22Rv1 (cell line): ENCODE measurements around the gene SPSB3.

Experiments used
- H3K27ac ChIP-seq: fragments of 450-650 bp; 2 replicates; pipeline ENCODE4 v1.5.1; 2017
- ZFX ChIP-seq: fragments of 450-650 bp; IDR thresholded peaks from 2 replicates; pipeline ENCODE4 v1.6.1; 2017; ENCODE audit warnings: antibody characterized with exemption, borderline replicate concordance
- TF ChIP-seq, protein P1 (sequence below): fragments of 450-650 bp; IDR thresholded peaks from 2 replicates; pipeline ENCODE4 v1.5.1; 2017; ENCODE audit warnings: mild to moderate bottlenecking

The SPSB3 gene

DNA sequence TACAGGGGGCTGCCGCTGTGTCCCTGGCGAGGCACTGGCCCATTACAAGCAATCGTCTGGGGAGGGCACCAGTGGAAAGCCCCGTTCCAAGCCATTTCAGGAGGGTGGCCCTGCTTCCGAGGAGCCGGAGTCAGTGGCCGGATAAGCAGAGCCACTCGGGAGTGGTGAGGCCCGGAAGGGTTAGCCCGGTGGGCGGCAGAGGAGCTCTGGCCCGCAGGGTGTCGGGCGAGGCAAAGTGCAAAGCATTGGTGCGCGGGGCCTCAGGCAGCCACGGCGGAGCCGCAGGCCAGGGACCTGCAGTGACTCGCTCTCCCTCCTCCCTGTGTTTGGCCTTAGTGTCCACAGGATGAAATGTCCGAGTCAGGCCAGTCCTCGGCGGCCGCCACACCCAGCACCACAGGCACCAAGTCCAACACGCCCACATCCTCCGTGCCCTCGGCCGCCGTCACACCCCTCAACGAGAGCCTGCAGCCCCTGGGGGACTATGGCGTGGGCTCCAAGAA, 35.6 kb downstream of the SPSB3 start:
- TF ChIP-seq, protein P1, sequence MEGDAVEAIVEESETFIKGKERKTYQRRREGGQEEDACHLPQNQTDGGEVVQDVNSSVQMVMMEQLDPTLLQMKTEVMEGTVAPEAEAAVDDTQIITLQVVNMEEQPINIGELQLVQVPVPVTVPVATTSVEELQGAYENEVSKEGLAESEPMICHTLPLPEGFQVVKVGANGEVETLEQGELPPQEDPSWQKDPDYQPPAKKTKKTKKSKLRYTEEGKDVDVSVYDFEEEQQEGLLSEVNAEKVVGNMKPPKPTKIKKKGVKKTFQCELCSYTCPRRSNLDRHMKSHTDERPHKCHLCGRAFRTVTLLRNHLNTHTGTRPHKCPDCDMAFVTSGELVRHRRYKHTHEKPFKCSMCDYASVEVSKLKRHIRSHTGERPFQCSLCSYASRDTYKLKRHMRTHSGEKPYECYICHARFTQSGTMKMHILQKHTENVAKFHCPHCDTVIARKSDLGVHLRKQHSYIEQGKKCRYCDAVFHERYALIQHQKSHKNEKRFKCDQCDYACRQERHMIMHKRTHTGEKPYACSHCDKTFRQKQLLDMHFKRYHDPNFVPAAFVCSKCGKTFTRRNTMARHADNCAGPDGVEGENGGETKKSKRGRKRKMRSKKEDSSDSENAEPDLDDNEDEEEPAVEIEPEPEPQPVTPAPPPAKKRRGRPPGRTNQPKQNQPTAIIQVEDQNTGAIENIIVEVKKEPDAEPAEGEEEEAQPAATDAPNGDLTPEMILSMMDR = no peak
- no peak overlapping the region for H3K27ac ChIP-seq

DNA sequence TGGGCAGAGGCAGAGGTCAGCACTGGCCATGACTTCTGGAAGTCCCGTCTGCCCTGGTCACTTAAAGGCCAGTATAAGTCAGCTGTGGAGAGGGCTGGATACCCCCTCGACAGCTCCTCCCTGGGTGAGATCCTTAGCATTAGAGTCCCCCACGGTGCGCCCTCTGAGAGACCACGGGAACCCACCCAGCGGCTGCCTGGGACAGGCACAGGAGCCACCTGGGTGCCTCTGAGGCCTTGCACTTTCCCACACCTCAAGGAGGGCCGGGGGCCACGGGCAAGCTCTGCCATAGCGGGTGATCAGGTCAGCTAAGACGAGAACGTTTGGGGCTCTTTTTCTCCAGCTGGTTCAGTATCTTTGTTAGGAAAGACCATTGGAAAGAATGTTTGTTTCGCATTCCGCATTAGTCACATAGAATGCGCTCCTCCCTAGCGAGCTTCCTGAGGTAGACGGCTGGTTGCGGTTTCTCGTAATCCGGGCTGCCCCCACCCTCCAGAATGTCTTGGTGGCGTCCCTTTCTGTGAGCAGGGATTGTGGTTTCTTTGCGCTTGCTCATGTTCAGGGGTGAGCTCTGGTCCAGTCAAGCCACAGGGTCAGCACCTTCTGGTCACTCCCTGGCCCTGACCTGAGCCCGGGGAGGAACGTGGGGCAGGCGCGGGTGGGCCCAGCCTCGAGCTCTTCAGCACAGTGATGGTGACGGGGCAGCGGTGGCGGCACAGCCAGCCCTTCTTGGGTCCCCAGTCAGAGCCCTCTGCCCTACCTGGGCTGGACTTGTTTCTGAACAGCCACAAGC, 36.3 kb downstream of the SPSB3 start:
- no peak overlapping the region for H3K27ac ChIP-seq
- TF ChIP-seq ZFX = no peak
- TF ChIP-seq, protein P1 = no peak

DNA sequence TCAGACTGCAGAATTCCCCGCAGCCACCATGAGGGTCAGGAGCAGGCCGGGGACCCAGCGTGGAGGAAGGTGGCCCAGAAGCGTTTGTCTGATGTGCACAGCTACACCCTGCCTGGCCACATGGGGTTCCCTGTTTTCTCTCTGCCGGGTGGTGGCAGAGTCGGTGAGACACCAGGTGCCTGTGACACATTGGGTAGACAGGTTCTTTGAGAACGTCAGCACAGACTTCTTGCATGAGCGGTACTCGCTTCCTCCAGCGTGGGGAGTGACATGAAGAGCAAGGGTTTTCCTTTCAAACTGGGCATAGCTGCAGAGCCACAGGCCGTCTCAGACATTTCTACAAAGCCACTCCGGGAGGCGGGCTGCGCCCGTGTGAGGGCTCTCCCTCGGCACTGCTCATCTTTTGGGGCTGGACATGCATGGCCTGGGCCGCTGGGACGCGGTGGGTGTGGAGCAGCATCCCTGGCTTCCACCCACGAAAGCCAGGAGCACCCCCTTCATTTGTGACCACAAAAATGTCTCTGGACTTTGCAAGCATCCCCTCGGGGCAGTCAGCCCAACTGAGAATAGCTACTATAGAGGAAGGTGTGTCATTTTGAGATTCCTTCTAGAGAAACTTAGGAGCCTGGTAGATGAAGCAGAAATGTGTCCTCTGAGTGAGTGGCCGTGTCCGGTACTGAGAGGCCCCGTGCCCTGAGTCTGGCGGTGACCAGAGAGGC, 37.0 kb downstream of the SPSB3 start:
- no peak for TF ChIP-seq ZFX
- TF ChIP-seq, protein P1 = no peak
- no peak overlapping the region for H3K27ac ChIP-seq

DNA sequence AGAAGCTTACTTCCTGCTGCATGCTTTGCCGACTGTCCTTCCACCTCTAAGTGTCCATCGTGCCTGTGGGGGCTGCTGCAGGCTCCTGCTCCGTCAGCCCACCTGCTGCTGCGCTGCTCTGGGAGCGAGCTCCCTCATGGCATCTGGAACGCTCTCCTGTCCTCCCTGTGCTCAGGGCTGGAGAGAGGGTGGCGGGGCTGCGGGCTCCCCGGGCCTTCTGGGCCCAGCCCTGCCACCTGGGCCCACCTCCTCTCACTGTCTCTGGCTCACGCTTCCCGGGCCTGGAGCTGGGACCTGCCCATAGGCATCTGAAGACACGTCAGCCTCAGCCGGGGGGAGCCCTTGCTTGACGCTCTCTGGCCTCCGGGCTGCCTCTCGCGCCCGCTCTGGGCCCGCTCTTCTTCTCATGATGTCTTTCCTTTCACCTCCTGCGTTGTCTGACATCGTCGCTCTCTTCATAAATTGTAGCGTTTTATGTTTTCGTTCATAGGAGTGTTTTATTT, 38.0 kb downstream of the SPSB3 start:
- H3K27ac ChIP-seq = no peak overlapping the region
- TF ChIP-seq ZFX = no peak
- TF ChIP-seq, protein P1 = no peak

DNA sequence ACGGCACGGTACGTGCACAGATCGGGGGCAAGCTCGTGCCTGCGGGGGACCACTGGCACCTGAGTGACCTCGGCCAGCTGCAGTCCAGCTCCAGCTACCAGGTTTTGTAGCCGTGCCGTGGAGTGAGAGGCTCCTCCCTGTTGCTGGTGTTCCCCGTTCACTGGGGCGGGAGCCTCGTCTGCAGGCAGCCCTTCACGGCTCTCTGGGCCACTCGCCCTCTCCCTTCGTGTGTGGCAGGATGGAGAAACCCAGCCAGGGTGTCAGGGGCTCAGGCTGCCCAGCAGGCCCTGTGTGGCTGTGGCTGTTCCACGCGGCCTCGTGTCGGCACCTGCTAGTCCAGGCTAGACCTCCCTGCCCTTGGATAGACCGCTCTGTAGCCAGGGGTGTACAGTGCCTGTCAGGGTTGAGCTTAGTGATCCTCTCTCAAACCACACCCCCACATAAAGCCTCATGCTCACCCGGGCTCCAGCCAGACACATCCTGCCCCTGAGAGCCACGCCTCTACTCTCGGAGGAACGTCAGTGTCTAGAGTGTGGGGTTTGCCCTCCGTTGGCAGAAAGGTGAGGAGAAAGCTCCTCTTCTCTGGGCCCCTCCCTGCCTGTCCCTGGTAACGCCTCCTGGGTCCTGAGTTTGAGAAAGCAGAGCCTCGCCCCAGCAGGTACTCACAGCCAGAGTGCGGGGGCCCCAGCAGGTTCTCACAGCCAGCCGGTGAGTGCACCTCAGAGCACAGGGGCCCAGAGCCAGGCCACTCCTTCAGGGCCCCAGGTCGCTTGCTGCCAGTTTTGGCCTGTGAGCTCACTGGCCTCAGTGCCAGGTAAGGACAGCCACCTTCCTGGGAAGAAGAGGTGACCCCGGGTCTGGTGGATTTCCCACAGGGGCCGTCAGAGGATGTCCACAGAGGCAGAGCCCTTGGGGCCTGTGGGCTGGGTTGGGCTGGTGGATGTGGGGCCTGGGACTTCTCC, 38.7 kb downstream of the SPSB3 start:
- TF ChIP-seq, protein P1 = no peak
- TF ChIP-seq ZFX = no peak
- H3K27ac ChIP-seq = no peak overlapping the region

DNA sequence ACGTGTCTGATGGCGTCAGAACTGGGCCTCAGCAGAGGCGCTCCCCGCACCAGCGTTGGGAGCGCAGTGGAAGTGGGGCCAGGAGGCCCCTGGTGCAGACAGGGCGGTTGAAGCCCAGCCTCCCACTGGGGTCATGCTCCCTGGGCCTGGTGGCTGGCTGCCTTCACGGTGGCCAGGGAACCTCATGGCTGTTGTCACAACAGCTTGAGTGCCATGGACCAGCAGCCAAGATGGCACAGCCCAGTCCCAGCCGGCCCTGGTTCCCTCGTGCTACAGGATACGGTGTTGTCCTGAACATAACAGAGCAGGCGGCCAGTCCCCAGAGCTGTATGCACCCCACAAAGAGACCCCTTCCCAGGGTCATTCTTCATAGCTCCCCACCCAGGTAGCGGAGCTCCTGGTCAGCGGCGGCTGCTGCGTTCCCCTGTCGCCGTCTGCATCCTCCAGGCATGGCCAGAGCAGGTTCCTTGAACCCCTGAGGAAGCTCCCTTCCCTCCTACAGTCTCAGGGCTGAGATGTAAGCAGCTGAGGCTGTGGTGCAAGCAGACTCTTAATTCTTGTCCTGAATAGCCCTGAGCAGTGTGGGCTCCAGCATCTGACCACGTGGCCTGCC, 40.7 kb downstream of the SPSB3 start:
- H3K27ac ChIP-seq = no peak overlapping the region
- TF ChIP-seq, protein P1 = no peak
- no peak for TF ChIP-seq ZFX
